ENCODE results near the gene LYPD6. TPM values are rescaled to one million over a fixed set of nuclear protein-coding genes. Genes with fewer than 3 reads are reported as not detected.

Gene LYPD6
- total RNA-seq, 2 experiments from 2014 or later = not detected

- BruUV-seq (replicated peaks) = no TSS peak
- H3K79me2 ChIP-seq (ENCODE audit: insufficient read depth, low read depth, low read length) = no peaks in the 10 kb centered on the region
- intact Hi-C loops (cut with micrococcal nuclease; ENCODE audit: unreplicated experiment) = no loop called here
- no peaks in the 10 kb centered on the region for H3K36me3 ChIP-seq (ENCODE audit: insufficient read depth, low read length)
- H4K20me1 ChIP-seq (ENCODE audit: insufficient read depth, low read length) = no peaks in the 10 kb centered on the region
- no peak overlapping the region for H3K27ac ChIP-seq (ENCODE audit: low read depth, low read length, poor library complexity, severe bottlenecking)
- no peak overlapping the region for H3K4me2 ChIP-seq (ENCODE audit: low read length)
- CTCF ChIA-PET (ENCODE audit: unreplicated experiment) = no interaction called here
- H3K9me2 ChIP-seq (ENCODE audit: insufficient read depth, low read length) = no peaks in the 10 kb centered on the region
- no peaks in the 10 kb centered on the region for H3K9me3 ChIP-seq (ENCODE audit: low read length)
- H3K4me1 ChIP-seq (ENCODE audit: insufficient read depth, low read length, poor library complexity, severe bottlenecking) = no peaks in the 10 kb centered on the region
- no peak overlapping the region for H2AFZ ChIP-seq (ENCODE audit: low read length)
- TF ChIP-seq, protein P1, sequence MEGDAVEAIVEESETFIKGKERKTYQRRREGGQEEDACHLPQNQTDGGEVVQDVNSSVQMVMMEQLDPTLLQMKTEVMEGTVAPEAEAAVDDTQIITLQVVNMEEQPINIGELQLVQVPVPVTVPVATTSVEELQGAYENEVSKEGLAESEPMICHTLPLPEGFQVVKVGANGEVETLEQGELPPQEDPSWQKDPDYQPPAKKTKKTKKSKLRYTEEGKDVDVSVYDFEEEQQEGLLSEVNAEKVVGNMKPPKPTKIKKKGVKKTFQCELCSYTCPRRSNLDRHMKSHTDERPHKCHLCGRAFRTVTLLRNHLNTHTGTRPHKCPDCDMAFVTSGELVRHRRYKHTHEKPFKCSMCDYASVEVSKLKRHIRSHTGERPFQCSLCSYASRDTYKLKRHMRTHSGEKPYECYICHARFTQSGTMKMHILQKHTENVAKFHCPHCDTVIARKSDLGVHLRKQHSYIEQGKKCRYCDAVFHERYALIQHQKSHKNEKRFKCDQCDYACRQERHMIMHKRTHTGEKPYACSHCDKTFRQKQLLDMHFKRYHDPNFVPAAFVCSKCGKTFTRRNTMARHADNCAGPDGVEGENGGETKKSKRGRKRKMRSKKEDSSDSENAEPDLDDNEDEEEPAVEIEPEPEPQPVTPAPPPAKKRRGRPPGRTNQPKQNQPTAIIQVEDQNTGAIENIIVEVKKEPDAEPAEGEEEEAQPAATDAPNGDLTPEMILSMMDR (conservative IDR thresholded peaks at IDR 0.05; ENCODE audit: low read length) = no peak
- no peak for TF ChIP-seq EZH2phosphoT487 (IDR thresholded peaks at IDR 0.05; ENCODE audit: borderline replicate concordance, low read depth, low read length)
- POLR2A ChIA-PET = no interaction called here
- H3K4me3 ChIP-seq (ENCODE audit: low read depth, low read length, poor library complexity, severe bottlenecking) = no peak overlapping the region
- no peak for DNase-seq (ENCODE audit: low spot score)
These were observed 10.0 kb upstream of the LYPD6 start for GRCh38 chr2:149320362-149320761.

- H3K36me3 ChIP-seq (ENCODE audit: insufficient read depth, low read length) = no peaks in the 10 kb centered on the region
- H3K9me2 ChIP-seq (ENCODE audit: insufficient read depth, low read length) = no peaks in the 10 kb centered on the region
- no peaks in the 10 kb centered on the region for H4K20me1 ChIP-seq (ENCODE audit: insufficient read depth, low read length)
- no peaks in the 10 kb centered on the region for H3K9me3 ChIP-seq (ENCODE audit: low read length)
- H2AFZ ChIP-seq (ENCODE audit: low read length) = no peak overlapping the region
- no peak overlapping the region for H3K4me3 ChIP-seq (ENCODE audit: low read depth, low read length, poor library complexity, severe bottlenecking)
- no peak for DNase-seq (ENCODE audit: low spot score)
- CTCF ChIA-PET (ENCODE audit: unreplicated experiment) = no interaction called here
- H3K27ac ChIP-seq (ENCODE audit: low read depth, low read length, poor library complexity, severe bottlenecking) = no peak overlapping the region
- no peaks in the 10 kb centered on the region for H3K4me1 ChIP-seq (ENCODE audit: insufficient read depth, low read length, poor library complexity, severe bottlenecking)
- TF ChIP-seq, protein P1 (conservative IDR thresholded peaks at IDR 0.05; ENCODE audit: low read length) = peak; percentile 34; the same call in 1 of the 2 replicates
- TF ChIP-seq EZH2phosphoT487 (IDR thresholded peaks at IDR 0.05; ENCODE audit: borderline replicate concordance, low read depth, low read length) = no peak
- no peak overlapping the region for H3K4me2 ChIP-seq (ENCODE audit: low read length)
- intact Hi-C loops (cut with micrococcal nuclease; ENCODE audit: unreplicated experiment) = no loop called here
- POLR2A ChIA-PET = no interaction called here
- no peaks in the 10 kb centered on the region for H3K79me2 ChIP-seq (ENCODE audit: insufficient read depth, low read depth, low read length)
- no TSS peak for BruUV-seq (replicated peaks)
These were observed 1.3 kb upstream of the LYPD6 start for GRCh38 chr2:149329068-149329467.

GRCh38 chr2:149329489-149330126 lies 779 bp upstream of the LYPD6 start:
- ChIA-PET POLR2A (no interaction called here), CTCF (ENCODE audit: unreplicated experiment) (no interaction called here)
- intact Hi-C loops (cut with micrococcal nuclease; ENCODE audit: unreplicated experiment) = no loop called here
- TF ChIP-seq, protein P1 (conservative IDR thresholded peaks at IDR 0.05; ENCODE audit: low read length) = no peak
- TF ChIP-seq EZH2phosphoT487 (IDR thresholded peaks at IDR 0.05; ENCODE audit: borderline replicate concordance, low read depth, low read length) = no peak
- DNase-seq (ENCODE audit: low spot score) = no peak
- no peaks in the 10 kb centered on the region for H3K9me2 ChIP-seq (ENCODE audit: insufficient read depth, low read length)
- H3K4me3 ChIP-seq (ENCODE audit: low read depth, low read length, poor library complexity, severe bottlenecking) = no peak overlapping the region
- no peak overlapping the region for H3K27ac ChIP-seq (ENCODE audit: low read depth, low read length, poor library complexity, severe bottlenecking)
- H3K9me3 ChIP-seq (ENCODE audit: low read length) = no peaks in the 10 kb centered on the region
- no peak overlapping the region for H3K4me2 ChIP-seq (ENCODE audit: low read length)
- no peak overlapping the region for H2AFZ ChIP-seq (ENCODE audit: low read length)
- no peaks in the 10 kb centered on the region for H4K20me1 ChIP-seq (ENCODE audit: insufficient read depth, low read length)
- no peaks in the 10 kb centered on the region for H3K79me2 ChIP-seq (ENCODE audit: insufficient read depth, low read depth, low read length)
- H3K4me1 ChIP-seq (ENCODE audit: insufficient read depth, low read length, poor library complexity, severe bottlenecking) = no peaks in the 10 kb centered on the region
- BruUV-seq (replicated peaks) = no TSS peak
- no peaks in the 10 kb centered on the region for H3K36me3 ChIP-seq (ENCODE audit: insufficient read depth, low read length)

Data from OCI-LY7 (cell line).